GM21825 (cell line): Measurements from ENCODE around the gene CRABP2.

ENCODE experiments used
- ATAC-seq: cut with Tn5 transposase; IDR thresholded peaks from one replicate; pipeline ENCODE4 v1.9.1; 2021; ENCODE audit warnings: mild to moderate bottlenecking, moderate library complexity; ENCODE audit not compliant: unreplicated experiment

Gene CRABP2

GRCh38 chr1:156709757-156710489 is 4.5 kb upstream of the CRABP2 start:
- no peak for ATAC-seq

- ATAC-seq = no peak
Observed at GRCh38 chr1:156709031-156709430, 3.6 kb upstream of the CRABP2 start.

- no peak for ATAC-seq
Observed at GRCh38 chr1:156708218-156708661, 2.9 kb upstream of the CRABP2 start.

- no peak for ATAC-seq
Observed at GRCh38 chr1:156707417-156708217, 2.2 kb upstream of the CRABP2 start.

GRCh38 chr1:156706657-156707416 is 1.5 kb upstream of the CRABP2 start:
- ATAC-seq = no peak

- ATAC-seq = no peak
Observed at GRCh38 chr1:156705918-156706656, 704 bp upstream of the CRABP2 start.

GRCh38 chr1:156704930-156705320 is 458 bp downstream of the CRABP2 start:
- no peak for ATAC-seq

GRCh38 chr1:156704166-156704711 is 1.1 kb downstream of the CRABP2 start:
- ATAC-seq = no peak

GRCh38 chr1:156703741-156704140 is 1.6 kb downstream of the CRABP2 start:
- no peak for ATAC-seq

GRCh38 chr1:156703336-156703735 is 2.0 kb downstream of the CRABP2 start:
- no peak for ATAC-seq

- no peak for ATAC-seq
Observed at GRCh38 chr1:156700736-156701531, 4.4 kb downstream of the CRABP2 start.

- no peak for ATAC-seq
Observed at GRCh38 chr1:156698995-156699394, 6.4 kb downstream of the CRABP2 start.

GRCh38 chr1:156697481-156697880 is 7.9 kb downstream of the CRABP2 start:
- no peak for ATAC-seq

GRCh38 chr1:156696755-156697154 is 8.6 kb downstream of the CRABP2 start:
- ATAC-seq = no peak

- ATAC-seq = no peak
Observed at GRCh38 chr1:156694690-156694962, 10.8 kb downstream of the CRABP2 start.

- ATAC-seq = no peak
Observed at GRCh38 chr1:156693848-156694689, 11.3 kb downstream of the CRABP2 start.

- no peak for ATAC-seq
Observed at GRCh38 chr1:156692925-156693847, 12.2 kb downstream of the CRABP2 start.

- no peak for ATAC-seq
Observed at GRCh38 chr1:156692441-156692924, 12.9 kb downstream of the CRABP2 start.
